MCF 10A (cell line): ENCODE data around the gene ZNF687. TPM values are rescaled to one million over a fixed set of nuclear protein-coding genes. Genes with fewer than 3 reads are reported as not detected.

Experiments used
- BruUV-seq: library from RNA; stranded (reverse); fragments of 400-500 nt; replicated peaks from 2 replicates; lab custom pipeline; 2021; lab: Mats Ljungman, UMichigan
- CTCF ChIA-PET: fragments of 300-600 bp; sonication (Branson Sonifier 250); formaldehyde crosslinking; extraction: SDS; loops from one replicate; lab custom pipeline; 2021; ENCODE audit warnings: antibody characterized with exemption, inconsistent platforms; lab: Yijun Ruan, JAX
- POLR2A ChIA-PET: fragments of 300-600, 350-650 bp; sonication (Branson Sonifier 250); formaldehyde crosslinking; extraction: SDS; loops from one replicate; lab custom pipeline; 2020; ENCODE audit warnings: antibody characterized with exemption, inconsistent platforms; lab: Yijun Ruan, JAX
- DNase-seq: peaks from one replicate; pipeline ENCODE4 v3.0.0-alpha.2; 2018; ENCODE audit not compliant: unreplicated experiment
- H3K27ac Mint-ChIP-seq: one replicate; pipeline ENCODE4 v1.8.0; 2022; ENCODE audit warnings: mild to moderate bottlenecking, low read depth, mixed read lengths; ENCODE audit not compliant: unreplicated experiment
- H3K27me3 Mint-ChIP-seq: one replicate; pipeline ENCODE4 v1.8.0; 2022; ENCODE audit warnings: mixed read lengths; ENCODE audit not compliant: insufficient read depth, unreplicated experiment
- H3K36me3 Mint-ChIP-seq: one replicate; pipeline ENCODE4 v1.8.0; 2022; ENCODE audit warnings: mild to moderate bottlenecking, moderate library complexity, mixed read lengths; ENCODE audit not compliant: insufficient read depth, unreplicated experiment
- H3K4me1 Mint-ChIP-seq: one replicate; pipeline ENCODE4 v1.8.0; 2022; ENCODE audit warnings: mixed read lengths; ENCODE audit not compliant: insufficient read depth, unreplicated experiment
- H3K4me3 Mint-ChIP-seq: one replicate; pipeline ENCODE4 v1.8.0; 2022; ENCODE audit warnings: mild to moderate bottlenecking, moderate library complexity, mixed read lengths; ENCODE audit not compliant: unreplicated experiment
- H3K9me3 Mint-ChIP-seq: one replicate; pipeline ENCODE4 v1.8.0; 2022; ENCODE audit warnings: mixed read lengths; ENCODE audit not compliant: unreplicated experiment
- intact Hi-C: fragments of 100-400 bp; cut with micrococcal nuclease; formaldehyde crosslinking; loops from 2 replicates; pipeline ENCODE4 v1.14.1; 2022
- total RNA-seq: library from RNA; stranded (reverse); gene quantifications from 2 replicates; pipeline ENCODE4 v1.2.3, GENCODE V29; 2022
- TF ChIP-seq, protein P1 (sequence below): fragments of 200-600 bp; IDR thresholded peaks from one replicate; pipeline ENCODE4 v1.8.0; 2022; ENCODE audit warnings: antibody characterized with exemption, mild to moderate bottlenecking; ENCODE audit not compliant: unreplicated experiment

Gene ZNF687
- total RNA-seq, 1 experiment from 2014 or later: 26.3 TPM

DNA sequence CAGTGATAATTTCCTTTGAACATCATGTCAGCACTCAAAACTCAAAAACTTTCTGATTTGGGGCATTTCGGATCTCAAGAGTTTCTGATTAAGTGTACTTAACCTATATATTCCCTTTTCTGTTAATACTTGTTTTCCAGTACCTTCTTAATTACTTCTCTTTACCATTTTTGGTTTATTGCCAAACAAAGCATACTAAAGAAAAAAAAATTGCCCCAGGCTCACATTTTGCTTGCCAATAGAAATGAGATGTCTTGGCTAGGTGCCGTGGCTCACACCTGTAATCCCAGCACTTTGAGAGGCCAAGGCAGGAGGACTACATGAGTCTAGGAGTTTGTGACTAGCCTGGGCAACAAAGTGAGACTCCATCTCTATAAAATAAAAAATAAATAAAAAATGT is 22.7 kb upstream of the ZNF687 start:
- CTCF ChIA-PET: interaction anchor here (0.8 to 3.9 kb wide), 4 partner anchors 22 to 97 kb away, joined by 3 to 22 read pairs (median 5); no protein-coding TSS in a partner anchor
- intact Hi-C loops: loop anchor here (10.0 kb wide), 1 partner anchor 185 kb away; the partner anchor contains the start of gene GABPB2
- H3K9me3 Mint-ChIP-seq: no peaks in the 10 kb centered on the region

DNA sequence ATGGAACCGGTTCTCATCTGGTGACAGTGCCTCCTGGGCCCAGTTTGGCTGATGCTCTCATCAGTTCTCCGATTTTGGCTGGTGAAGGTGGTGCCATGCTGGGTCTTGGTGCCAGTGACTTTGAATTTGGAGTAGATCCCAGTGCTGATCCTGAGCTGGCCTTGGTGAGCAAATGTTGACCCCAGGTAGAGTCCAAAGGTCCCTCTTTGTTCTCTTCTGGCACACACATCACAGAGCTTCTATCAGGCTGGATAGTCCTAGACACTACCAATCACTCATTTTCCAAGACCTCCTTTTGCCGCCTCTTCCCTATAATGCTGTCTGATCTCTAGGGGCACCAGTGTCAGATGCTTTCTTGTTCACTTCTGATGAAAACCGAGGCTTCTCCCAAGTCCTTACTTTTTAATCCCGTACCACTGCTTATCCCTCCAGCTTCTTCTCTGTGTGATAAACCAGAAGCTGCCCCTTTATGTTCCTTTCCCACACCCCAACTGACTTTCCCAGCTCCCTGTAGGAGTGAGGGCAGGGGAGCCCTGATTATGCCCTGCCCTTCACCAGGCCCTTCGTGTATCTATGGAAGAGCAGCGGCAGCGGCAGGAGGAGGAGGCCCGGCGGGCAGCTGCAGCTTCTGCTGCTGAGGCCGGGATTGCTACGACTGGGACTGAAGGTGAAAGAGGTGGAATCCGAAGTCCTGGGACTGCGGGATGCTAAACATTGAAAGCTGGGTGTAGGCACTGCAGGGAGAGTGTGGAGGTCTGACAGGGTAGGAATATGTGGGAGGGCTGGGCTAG is 16.5 kb upstream of the ZNF687 start:
- Mint-ChIP-seq H3K4me3 (no peak overlapping the region), H3K4me1 (no peaks in the 10 kb centered on the region), H3K27ac (no peak overlapping the region), H3K27me3 (no peaks in the 10 kb centered on the region), H3K9me3 (no peaks in the 10 kb centered on the region), H3K36me3 (peaks cover 97% of the 10 kb centered on the region)
- POLR2A ChIA-PET: interaction anchor here (0.5 to 2.1 kb wide), 4 partner anchors 11 to 164 kb away, joined by 3 to 15 read pairs (median 3); partner anchors contain the start of gene PSMD4
- TSS peak; percentile 43 for BruUV-seq
- CTCF ChIA-PET: interaction anchor here (1.2 kb wide), 1 partner anchor 75 kb away, joined by 4 read pairs; no protein-coding TSS in a partner anchor
- intact Hi-C loops: no loop called here
- no peak for DNase-seq
- TF ChIP-seq, protein P1, sequence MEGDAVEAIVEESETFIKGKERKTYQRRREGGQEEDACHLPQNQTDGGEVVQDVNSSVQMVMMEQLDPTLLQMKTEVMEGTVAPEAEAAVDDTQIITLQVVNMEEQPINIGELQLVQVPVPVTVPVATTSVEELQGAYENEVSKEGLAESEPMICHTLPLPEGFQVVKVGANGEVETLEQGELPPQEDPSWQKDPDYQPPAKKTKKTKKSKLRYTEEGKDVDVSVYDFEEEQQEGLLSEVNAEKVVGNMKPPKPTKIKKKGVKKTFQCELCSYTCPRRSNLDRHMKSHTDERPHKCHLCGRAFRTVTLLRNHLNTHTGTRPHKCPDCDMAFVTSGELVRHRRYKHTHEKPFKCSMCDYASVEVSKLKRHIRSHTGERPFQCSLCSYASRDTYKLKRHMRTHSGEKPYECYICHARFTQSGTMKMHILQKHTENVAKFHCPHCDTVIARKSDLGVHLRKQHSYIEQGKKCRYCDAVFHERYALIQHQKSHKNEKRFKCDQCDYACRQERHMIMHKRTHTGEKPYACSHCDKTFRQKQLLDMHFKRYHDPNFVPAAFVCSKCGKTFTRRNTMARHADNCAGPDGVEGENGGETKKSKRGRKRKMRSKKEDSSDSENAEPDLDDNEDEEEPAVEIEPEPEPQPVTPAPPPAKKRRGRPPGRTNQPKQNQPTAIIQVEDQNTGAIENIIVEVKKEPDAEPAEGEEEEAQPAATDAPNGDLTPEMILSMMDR: no peak

More for the DNA sequence above, 22.7 kb upstream of the ZNF687 start:
- H3K4me1 Mint-ChIP-seq: peaks cover 24% of the 10 kb centered on the region
- H3K4me3 Mint-ChIP-seq: no peak overlapping the region
- DNase-seq: peak; percentile 93
- H3K36me3 Mint-ChIP-seq: peaks cover 58% of the 10 kb centered on the region
- no TSS peak for BruUV-seq
- TF ChIP-seq, protein P1: no peak
- POLR2A ChIA-PET: interaction anchor here (2.7 kb wide), 1 partner anchor 64 kb away, joined by 17 read pairs; no protein-coding TSS in a partner anchor
- H3K27me3 Mint-ChIP-seq: no peaks in the 10 kb centered on the region
- H3K27ac Mint-ChIP-seq: no peak overlapping the region

DNA sequence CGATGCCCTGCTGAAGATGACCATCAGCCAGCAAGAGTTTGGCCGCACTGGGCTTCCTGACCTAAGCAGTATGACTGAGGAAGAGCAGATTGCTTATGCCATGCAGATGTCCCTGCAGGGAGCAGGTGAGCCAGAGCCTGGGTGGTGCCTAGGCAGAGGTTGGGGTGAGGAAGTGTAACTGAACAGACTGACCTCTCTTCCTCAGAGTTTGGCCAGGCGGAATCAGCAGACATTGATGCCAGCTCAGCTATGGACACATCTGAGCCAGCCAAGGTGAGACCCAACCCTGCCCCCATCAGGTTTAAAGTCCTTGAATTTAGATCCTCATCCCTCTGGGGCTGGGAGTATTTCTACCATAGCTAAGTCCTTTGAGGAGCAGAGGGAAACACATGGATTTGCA is 15.8 kb upstream of the ZNF687 start:
- POLR2A ChIA-PET: interaction anchor here (0.6 to 2.1 kb wide), 4 partner anchors 8 to 211 kb away, joined by 3 to 15 read pairs (median 6); partner anchors contain the start of gene PSMD4

More for the DNA sequence above, 15.8 kb upstream of the ZNF687 start:
- Mint-ChIP-seq H3K27me3 (no peaks in the 10 kb centered on the region), H3K9me3 (no peaks in the 10 kb centered on the region), H3K4me1 (no peaks in the 10 kb centered on the region), H3K36me3 (peaks cover 92% of the 10 kb centered on the region), H3K27ac (no peak overlapping the region), H3K4me3 (no peak overlapping the region)
- intact Hi-C loops: no loop called here
- DNase-seq: no peak
- BruUV-seq: no TSS peak
- CTCF ChIA-PET: interaction anchor here (0.6 to 1.2 kb wide), 4 partner anchors 58 to 77 kb away, joined by 3 to 4 read pairs (median 3); no protein-coding TSS in a partner anchor
- TF ChIP-seq, protein P1: no peak
